T-helper 1 cell treated with Interleukin-12 subunit alpha and Interleukin-12 subunit beta and Interleukin-4 antibody, amounts not matched to agents 30 ng/mL and 1 ng/mL, for 36 hours (primary cell): ENCODE results near the gene FIBCD1. TPM values are rescaled to one million over a fixed set of nuclear protein-coding genes. Genes with fewer than 3 reads are reported as not detected.
"Not testable (repeated sequence)": the region's sequence is repeated elsewhere in the genome, so short reads cannot be mapped to it uniquely, and the experiment has no call there.

ENCODE experiments used
- intact Hi-C: fragments of 100-400 bp; cut with micrococcal nuclease; formaldehyde crosslinking; loops from one replicate; pipeline ENCODE4 v1.15.1; 2024
- total RNA-seq: library from RNA; stranded (reverse); gene quantifications from 2 replicates; pipeline ENCODE4 v1.2.3, GENCODE V29; 2022

Gene FIBCD1
- total RNA-seq, 1 donor from 2014 or later: not detected

DNA sequence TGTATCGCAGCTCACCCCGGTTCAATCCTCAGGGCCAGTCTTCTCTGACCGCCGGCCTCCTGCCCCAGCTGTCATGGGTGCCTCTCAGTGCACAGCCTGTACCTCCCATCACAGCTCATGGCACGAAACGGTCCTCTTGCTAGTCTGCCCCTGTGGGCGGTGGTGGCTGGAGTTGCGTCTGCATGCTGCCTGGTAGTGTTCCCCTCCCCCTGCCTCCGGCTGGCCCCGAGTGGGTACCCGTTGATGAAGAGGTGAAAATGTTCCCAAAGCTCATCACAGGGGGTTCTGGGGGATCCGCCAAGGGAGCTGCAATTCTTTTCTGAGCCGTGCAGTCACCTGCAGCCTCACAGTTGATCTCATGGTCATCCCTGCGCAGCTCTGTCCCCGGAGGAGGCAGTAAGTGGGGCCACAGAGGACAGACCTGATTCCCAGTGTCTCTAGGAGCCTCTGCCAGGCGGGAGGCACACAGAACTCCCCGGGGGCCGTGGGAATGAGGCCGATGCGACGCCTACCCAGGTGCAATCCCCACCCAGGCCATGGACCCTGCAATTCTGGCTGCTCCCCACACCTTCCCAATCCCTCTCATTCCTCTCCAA, 34.7 kb upstream of the FIBCD1 start:
- intact Hi-C loops: no loop called here

DNA sequence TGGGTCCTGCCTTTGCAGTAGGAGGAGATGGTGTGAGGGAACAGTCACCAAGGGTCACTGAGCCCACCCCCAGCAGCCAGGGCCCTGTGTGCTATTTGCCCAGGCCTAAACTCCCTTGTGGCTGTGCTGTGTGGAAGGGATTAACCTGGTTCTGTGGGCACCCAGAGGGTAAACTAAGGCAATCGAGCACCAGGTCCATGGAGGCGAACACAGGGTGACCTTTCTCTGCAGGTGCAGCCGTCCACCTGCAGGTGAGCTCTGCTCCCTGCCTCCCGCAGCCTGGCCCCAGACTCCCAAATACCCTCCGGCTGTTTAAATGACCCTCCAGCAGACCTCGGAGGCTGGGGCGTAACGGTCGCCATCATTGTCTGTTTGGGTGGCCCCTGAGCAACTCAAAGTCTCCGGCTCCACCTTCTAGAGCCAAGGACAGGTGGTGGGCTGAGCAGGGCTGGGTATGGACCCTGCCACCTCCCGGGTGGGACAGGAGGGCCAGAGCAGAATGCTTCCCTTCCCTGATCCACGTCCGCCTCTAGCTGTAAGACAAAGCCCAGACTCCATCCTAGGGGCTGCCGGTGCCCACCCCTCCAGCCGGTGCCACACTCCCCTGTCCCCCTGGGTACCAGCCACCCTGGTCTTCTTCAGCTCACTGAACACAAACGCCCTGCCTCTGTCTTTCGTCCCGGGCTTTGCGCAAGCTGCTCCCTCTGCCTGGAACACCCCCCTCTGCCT, 34.1 kb upstream of the FIBCD1 start:
- intact Hi-C loops: no loop called here

DNA sequence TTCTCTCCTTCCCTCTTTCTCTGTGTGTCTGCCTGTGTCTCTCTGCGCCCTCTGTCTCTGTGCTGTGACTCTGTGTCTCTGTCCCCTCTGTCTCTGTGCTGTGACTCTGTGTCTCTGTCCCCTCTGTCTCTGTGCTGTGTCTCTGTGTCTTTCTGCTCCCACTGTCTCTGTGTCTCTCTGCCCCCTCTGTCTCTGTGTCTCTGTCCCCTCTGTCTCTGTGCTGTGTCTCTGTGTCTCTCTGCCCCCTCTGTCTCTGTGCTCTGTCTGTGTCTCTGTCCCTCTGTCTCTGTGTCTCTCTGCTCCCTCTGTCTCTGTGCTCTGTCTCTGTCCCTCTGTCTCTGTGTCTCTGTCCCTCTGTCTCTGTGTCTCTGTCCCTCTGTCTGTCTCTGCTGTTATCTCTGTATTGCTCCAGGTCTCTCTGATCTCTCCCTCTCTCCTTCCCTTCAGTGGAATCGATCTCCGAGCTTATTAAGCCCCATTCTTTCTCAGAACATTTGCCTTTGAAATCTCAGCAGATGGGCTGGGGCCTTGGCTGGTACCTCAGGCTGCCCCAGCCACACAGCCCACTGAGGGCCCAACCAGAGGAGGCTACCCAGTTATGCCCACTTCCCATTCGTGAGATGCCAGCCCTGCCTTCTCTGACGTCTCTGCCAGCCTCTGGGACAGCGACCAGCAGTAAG, 33.4 kb upstream of the FIBCD1 start:
- intact Hi-C loops: no loop called here

DNA sequence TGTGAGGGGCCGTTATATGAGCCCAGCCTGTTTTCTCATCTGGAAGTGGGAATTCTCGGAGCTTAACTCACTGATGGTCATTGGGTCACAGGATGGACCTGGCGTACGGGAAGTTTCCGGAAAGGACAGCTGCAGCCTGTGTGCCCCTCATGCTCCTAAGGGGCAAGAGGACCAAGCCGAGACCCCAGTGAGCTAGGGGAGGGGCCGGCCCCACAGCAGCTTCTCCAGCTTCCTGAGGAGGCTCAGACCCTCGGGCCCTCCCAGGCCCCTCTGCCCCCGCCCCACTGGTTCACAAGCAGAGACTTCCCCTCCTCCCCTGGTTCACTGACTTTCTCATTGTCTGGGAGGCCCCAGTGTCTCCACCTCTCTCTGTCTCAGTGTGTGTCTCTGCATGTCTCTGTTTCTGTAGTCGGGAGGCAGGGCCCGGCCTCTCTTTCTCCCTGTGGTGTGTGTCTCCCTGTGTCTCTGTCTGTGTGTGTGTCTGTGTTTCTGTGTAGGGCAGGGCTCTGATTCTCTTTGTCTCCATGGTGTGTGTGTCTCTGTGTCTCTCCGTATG, 32.3 kb upstream of the FIBCD1 start:
- intact Hi-C loops: no loop called here

DNA sequence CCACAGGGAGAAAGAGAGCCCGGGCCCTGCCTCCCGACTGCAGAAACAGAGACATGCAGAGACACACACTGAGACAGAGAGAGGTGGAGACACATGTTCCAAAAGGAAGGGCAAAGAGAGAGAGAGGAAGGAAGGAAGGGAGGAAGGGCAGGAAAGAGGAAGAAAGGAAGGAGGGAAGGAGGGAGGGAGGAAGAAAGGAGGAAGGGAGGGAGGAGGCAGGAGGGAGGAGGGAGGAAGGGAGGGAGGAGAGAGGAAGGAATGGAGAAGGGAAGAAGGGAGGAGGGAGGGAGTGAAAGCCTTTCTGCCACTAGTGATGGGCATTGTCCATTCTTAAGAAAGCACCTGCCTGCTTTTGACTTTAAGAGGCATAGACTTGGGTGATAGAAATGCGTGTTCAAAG, 31.8 kb upstream of the FIBCD1 start:
- intact Hi-C loops: no loop called here

DNA sequence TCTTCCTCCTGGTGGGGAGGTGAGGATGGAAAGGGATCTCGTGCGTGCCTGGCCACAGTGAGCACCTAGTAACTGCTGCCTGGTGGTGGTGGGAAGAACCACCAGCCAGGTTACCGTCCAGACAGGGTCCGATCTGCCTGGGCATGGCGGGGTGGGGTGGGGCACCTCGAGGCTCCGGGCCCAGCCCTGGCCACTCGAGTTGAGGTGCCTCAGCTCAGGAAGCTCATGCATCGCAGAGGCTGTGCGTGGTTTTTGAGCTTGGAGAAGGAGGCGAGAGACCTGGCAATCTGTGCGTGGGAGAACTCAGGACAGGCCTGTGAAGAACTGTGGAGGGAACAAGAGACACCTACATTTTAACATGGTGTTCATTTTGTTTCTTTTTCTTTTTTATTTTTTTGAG, 31.0 kb upstream of the FIBCD1 start:
- intact Hi-C loops: no loop called here

DNA sequence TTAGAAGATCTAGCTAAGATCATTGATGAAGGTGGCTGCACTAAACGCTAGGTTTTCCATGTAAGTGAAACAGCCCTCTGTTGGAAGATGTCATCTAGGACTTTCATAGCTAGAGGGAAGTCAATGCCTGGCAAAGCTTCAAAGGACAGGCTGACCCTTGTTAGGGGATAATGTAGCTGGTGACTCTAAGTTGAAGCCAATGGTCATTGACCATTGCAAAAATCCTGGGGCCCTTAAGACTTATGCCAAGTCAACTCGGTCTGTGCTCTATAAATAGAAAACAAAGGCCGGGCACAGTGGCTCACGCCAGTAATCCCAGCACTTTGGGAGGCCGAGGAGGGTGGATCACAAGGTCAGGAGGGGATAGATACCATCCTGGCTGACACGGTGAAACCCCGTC, 26.6 kb upstream of the FIBCD1 start:
- intact Hi-C loops: no loop called here

DNA sequence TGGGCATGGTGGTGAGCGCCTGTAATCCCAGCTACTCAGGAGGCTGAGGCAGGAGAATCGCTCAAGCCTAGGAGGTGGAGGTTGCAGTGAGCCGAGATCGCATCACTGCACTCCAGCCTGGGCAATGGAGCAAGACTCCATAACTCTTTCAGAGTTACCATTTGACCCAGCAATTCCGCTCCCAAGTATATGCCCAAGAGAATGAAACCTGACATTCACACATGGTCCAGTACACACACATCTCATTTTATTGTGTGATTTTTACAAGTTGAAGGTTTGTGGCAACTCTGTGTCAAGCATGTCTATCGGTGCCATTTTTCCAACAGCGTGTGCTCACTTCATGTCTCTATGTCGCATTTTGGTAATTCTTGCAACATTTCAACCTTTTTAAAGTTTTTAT, 24.9 kb upstream of the FIBCD1 start:
- intact Hi-C loops: no loop called here

DNA sequence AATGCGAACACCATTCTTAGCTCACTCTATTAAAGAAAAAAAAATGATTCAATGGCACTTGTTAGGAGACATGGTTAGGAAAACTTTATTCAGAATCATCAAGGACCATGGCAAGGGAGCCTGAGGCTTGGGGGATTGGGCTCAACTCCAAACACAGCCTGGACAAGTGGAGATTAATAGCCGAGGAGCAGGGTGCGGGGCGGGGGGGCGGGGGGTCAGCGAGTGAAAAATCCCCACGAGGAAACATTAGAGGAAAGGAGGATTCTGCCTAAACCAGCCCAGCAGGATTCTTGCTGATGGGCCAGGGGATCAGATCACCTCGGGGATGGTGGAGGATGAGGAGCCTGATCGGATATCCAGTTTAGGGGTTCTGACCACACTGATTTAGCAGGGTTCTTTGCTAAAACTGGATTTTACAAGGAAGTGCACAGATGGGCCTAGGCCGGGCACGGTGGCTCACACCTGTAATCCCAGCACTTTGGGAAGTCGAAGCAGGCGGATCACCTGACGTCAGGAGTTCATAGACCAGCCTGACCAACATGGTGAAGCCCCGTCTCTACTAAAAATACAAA, 24.4 kb upstream of the FIBCD1 start:
- intact Hi-C loops: no loop called here

DNA sequence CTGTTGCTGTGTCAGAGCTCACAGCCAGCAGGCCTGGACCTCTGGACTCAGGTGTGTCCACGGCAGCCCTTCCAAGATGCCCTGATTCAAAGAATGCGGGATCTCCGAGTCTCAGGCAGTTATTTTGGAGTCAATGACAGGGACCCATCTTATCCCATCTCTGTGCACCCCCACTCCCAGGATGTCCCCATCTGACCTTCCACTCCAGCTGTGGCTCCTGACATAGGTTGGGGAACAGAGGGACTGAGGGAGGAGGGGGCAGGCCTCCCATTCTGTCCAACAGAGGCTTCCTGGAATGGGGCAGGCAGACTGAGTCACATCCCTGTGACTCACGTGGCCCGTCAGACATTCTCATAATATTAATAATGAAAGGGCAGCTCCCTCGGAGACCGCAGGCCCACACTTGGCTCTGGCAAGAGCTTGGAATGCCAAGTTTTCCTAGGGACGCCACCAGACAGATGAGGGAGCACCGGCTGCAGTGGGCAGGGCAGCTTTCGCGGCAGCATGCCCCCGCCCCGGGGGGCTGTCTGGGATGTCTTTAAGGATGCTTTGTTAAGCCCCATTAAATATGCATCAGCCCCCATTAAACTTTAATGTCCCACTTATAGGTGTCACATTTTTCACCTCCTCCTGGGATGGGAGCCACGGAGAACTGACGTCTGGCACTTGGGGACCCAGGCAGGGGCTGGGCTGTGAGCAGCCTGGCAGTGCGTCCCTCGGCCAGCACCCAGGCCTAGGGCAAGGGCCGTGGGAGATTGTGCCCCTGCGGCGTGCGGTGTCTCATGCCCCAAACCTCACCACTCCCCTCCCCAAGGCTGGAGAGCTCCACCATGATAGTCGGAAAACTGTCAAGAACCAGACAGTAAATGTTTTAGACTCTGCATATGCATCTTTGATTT, 23.6 kb upstream of the FIBCD1 start:
- intact Hi-C loops: no loop called here

DNA sequence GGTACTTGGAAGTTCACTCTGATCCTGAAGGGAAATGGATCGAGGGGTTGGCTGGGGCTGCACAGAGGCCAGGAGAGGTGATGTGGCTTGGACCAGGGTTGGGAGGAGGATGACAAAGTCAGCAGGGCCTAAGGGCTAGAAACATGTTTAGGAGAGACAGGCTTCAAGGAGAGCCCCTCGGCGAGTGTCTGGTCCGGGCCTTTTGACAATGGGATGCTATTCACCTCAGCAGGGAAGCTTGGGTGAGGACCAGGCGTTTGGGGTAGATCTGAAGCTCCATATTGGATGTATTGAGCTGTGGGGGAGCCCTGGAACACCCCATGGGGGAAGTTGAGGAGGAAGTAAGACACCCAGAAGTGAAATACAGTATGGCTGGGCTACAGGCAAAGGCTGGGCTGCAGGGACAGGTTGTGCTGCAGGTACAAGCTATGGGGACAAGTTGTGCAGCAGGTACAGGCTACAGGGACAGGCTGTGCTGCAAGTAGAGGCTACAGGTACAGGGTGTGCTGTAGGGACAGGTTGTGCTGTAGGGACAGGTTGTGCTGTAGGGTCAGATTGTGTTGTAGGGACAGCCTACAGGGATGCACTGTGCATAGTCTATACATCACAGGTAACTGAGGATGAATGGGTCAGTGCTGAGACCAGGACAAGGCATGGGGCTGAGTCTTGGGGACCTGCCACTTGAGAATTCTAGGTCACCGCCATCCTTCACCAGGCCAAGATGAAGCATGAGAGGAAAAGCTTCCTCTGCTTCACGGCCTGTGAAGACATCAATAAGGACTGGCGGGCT, 22.7 kb upstream of the FIBCD1 start:
- intact Hi-C loops: no loop called here

DNA sequence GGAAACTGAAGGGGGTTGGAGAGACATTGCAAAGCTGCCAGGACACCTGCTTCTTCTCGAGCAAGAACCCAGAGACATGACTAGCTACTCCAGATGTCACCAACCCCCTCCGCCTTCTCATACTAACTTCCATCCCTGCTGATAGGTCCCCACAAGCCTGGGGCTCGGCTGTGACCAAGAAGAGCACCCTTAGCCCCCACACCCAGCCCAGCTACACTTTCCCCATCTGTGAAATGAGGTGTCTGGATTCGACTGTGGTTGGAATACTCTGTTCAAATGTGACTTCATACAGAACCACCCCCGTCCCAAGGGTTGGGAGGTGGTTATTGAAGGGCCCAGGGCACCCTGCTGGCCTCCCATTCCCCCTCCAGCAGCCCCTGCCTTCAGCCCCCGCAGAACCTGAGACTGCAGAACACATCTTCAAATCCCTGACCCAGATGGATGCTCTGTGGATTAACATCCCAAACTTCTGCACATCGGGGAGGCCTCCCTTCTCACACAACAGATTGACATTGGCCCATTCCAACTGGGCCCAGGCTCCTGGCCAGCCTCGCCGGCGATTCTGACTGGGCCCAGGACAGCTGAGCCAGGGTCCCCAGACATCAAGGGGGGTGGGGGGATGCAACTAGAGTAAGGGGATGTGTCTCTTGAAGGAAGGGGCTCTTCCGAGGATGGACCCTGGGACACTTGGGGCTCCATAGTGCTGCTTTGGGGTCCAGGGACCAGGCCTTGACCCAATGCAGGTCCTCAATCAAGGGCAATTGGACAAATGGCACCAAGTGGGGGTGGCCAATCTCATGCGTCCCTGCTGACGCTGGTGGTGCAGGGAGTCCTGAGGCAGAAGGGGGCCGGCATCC, 21.7 kb upstream of the FIBCD1 start:
- intact Hi-C loops: no loop called here

DNA sequence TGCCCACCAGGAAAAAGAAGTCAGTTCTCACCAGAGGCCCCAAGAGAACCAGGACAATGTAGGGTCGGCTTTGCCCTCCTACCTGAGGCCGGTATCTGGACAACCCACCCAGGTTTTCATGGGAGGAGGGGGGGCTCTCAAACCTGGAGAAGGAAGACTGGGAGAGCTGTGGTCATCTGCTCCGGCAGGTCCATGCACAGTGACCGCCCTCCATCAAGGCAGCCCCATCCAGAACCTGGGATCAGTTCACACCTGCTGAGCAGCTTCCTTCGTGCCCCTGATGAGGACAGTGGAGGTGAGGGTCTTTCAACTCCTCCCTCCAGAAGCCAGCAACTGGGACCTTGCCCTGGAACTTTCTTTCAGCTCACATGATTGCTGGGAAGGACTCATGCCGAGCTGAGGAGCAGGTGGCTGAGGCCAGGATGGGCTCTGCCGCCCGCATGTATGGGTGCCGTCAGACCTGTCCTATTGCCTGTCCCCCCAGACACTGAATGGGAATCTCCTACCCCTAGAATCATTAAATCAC, 20.8 kb upstream of the FIBCD1 start:
- intact Hi-C loops: no loop called here

DNA sequence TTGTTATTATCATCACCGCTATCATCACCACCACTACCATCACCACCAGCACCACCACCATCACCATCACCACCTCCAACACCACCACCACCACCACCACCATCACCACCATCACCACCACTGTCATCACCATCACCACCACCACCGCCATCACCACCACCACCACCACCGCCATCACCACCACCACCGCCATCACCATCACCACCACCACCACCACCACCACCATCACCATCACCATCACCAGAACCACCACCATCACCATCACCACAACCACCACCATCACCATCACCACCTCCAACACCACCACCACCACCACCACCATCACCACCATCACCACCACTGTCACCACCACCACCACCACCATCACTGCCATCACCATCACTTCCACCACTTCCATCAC, 19.5 kb upstream of the FIBCD1 start:
- intact Hi-C loops: not testable (repeated sequence)

DNA sequence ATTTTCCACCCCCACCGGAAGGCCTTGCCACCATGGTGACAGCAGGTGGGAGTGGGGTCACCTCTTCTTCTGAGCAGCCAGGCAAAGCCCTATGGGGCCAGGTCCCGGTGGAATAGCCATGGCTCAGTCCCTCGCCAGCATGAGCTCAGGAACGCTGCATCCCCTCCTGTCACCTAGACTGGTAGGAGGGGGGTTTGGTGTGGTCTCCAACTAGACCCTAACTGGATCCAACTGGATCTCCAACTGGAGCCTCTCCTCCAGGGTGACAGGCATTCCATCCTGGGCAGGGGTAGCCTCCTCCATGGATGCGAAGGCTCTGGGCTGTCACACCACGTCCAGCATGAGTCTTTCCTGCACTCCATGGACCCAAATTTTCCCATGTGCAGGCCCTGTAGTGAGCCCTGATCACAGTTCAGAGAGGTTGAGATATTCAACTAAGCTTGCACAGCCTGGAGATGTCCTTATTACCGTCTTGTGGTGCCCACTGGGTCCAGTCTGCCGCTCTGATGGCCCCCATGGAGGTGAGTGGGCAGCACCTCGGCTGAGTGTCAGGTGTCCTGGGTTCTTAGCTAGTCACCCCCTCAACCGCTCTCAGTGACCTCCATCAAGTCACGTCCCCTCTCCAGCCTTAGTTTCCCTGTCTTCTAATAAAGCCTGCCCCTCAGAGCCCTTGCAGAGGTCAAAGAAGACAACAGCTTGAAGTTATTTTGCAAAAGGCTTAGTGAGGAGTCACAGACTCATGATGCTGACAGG, 18.6 kb upstream of the FIBCD1 start:
- intact Hi-C loops: no loop called here

DNA sequence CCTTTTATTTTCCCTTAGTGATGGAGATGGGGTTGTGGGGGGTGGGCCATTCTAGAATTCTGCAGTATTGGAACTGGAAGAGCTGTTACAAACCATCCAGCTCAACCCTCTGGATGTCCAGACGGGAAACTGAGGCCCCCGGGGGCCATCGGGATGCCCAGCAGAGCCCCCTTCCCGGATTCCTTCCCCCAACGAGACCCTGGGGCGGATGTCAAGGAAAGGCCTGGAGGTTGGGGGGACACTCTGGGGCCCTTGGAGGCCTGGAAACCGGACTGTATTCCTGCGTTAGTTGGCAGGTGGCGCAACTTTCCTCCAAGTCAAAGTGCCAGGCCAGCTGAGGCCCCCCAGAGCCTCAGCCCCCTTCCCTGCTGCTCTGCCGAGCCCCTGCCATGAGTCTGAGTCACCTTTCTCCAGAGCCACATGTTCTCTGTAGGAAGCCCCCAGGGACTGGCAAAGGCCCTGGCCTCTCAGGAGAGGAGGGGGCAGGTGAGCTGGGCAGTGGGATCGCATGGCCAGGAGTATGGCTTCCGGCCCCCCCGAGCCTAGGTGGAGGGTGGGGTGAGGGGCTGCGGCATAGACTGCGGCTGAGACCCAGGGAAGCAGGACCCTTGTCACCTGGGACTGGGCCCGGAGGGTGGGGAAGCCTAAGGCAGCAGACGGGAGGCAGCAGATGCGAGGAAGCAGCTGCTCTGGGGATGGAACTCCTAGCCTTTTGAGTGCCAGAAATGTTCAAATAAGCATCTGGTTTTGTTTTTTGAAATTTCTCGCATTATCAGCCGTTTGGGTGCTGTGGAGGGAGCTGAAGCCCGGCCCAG, 17.8 kb upstream of the FIBCD1 start:
- intact Hi-C loops: no loop called here

DNA sequence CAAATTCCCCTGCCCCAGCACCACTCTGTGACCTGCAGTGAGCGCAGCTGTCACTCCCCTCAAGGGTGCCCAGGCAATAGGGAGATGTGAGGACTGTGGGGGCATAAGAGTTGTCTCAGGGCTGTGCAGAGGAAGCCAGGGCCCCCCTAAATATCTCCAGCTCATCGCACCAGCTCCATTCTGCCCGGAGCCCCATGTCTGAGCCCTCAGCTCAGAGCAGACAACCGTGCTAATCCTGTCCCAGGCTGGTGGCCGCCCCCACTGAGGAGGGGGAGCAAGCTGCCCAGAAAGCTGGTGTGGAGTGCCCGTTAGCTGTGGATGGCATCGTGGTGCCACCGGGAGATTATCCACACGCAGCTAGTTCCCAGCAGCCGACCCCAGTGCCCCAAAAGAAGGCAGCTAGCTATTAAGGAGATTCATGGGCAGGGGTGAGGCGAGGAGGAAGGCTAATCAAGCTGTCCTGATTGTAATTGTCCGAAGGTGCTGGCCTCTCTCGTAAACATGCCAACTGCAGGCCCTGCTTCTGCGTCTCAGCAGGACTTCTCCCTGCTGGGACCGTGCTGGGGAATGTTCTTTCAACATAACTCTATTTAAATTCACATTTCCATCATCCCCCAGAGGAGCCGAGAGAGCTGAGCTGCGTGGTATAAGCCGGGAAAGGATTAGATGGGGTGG, 17.0 kb upstream of the FIBCD1 start:
- intact Hi-C loops: no loop called here
